Measurements from ENCODE around the gene SPHK2.

DNA sequence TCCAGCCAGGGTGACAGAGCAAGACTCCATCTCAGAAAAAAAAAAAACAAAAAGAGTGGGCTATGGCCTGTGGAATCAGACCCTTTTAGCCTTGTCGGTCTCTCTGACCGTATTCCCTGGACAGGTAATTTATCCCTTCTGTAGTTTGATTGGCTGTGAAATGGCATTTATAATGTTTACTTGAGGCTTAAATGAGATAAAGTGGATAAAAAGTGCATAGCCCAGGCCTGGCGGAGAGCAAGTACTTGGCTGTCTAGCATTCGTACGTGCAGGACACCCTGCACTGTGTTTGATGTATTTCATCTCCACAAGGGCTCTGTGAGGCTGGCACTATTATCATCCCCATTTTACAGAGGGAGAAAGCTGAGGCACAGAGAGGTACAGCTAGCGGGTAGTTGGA is 46.5 kb downstream of the SPHK2 start:
- TF ChIP-seq ZNF274 (IDR thresholded peaks at IDR 0.05; ENCODE audit: low read depth, low read length) (no peak), SUZ12 (IDR thresholded peaks at IDR 0.05; ENCODE audit: extremely low read depth, insufficient read depth, insufficient read length) (no peak)
